HG03565 (cell line): ENCODE data around the gene XKR7.
"Not testable (repeated sequence)": the region's sequence is repeated elsewhere in the genome, so short reads cannot be mapped to it uniquely, and the experiment has no call there.

ENCODE experiments used
- ATAC-seq: cut with Tn5 transposase; IDR thresholded peaks from one replicate; pipeline ENCODE4 v1.9.1; 2021; ENCODE audit warnings: mild to moderate bottlenecking, moderate library complexity; ENCODE audit not compliant: unreplicated experiment

XKR7 gene

DNA sequence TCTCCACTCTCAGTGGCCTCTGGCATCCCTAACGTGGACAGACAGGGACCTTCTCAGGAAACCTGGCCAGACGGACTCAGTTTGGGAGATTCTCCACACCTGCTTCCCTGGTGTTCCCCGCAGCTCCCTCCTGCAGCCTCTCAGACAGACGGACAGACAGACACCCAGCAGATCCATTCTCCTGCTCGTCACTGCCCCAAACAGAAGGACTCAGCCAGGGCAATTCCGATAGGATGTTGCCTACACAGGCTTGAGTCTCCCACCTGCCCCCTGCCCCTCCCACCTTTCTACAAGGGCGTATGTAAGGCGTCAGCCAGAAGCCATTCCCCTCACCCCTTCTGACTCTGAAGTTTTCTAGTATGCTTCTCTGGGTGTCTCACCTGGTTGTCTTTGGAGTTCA is 42.7 kb downstream of the XKR7 start:
- no peak for ATAC-seq

- ATAC-seq: no peak
Observed at GRCh38 chr20:32012159-32012688, 44.3 kb downstream of the XKR7 start.

- no peak for ATAC-seq
Observed at GRCh38 chr20:32013326-32013725, 45.4 kb downstream of the XKR7 start.

- ATAC-seq: no peak
Observed at GRCh38 chr20:32017711-32018251, 49.8 kb downstream of the XKR7 start.

DNA sequence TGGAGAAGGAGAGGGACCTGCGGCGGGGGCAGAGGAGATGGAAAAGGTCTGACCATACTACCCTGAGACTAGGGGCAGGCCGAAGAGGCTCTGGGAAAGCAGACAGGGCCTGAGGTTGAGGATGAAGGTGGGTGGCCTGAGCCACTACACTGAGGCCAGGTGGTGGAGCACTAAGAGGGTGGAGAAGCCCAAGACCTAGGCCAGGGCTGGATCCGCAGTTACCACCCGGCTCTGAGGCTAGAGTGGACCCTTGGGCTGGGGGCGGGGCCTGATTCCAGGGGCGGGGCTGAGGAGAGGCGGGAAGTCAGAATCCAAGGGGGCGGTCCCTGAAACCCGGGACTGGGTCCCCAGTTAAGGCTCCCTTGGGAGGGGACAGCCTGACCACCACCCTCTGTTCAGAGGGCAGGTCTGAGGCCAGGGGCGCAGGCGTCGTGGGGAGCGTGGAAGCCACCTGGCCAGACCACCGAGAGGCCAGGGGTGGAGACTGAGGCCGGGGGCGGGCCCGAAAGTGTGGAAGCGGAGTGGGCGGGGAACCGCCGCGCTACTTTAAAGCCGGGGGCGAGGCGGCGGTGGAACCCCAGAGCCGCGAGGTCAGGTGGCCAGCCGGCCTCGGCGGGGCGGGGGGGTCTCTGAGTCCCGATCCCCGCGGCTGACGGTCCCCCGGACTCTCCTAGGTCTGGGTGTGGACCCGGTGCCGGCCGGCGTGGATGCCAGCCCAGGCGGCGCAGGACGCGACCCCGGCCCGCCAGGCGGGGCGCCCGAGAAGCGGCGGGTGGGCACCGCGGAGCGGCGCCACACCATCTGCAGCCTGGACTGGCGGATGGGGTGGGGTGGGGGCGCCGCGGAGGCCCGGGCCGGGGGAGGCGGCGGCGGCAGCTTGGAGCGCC is 50.6 kb downstream of the XKR7 start:
- no peak for ATAC-seq

GRCh38 chr20:32019156-32019510 is 51.2 kb downstream of the XKR7 start:
- ATAC-seq: no peak

DNA sequence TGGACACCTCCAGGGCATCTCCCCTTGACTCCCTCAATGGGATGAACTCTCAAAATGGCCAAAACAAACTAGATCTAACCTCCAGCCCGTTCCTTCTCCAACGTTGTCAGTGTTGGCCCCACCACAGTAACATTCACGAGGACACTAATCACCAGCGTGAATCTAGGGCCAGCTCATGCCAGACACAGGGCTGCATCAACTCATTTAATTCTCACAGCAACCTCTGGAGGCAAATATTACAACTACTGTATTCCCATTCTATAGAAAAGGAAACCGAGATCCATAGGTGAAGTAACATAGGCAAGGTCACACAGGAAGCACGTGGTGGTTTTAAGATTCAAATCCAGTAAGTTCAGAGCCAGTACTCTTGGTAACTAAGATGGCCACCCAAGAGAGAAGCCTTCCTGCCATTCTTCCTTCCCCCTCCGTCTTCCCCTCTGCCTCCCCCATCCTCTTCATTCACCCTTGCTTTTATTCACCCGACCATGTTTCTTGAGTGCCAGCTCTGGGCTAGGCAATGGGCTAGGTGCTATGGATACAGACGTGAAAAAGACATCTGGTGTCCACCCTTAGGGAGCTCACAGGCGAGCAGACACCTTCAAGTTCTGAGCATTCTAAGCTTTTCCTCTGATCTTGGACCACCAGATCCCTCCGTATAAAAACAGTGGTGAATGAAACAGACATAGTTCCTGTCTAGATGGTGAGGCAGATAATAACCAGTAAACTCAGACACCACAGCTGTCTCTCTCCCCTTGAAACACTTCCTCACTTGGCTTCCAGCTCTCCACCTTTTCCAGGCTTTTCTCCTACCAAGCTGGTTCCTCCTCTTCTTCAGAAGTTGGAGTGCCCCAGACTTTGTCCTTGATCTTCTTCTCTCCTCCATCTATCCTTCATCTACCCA is 51.9 kb downstream of the XKR7 start:
- no peak for ATAC-seq

DNA sequence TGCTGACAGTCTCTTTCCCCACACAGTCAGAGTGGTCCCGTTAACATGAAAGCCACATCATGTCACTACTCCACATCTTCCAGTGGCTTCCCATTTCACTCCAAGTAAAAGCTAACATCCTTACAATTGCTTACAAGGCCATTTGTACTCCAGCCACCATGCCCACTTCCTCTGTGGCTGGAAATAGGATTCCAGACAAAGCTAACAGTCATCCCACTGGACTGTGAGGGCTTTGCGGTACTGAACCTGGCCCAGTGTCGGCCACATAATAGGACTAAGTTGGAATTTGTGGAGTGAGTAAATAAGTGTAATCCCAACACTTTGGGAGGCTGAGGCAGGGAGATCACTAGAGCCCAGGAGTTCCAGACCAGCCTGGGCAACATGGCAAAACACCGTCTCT is 53.1 kb downstream of the XKR7 start:
- no peak for ATAC-seq

GRCh38 chr20:32024683-32025295 is 56.8 kb downstream of the XKR7 start:
- ATAC-seq: no peak

DNA sequence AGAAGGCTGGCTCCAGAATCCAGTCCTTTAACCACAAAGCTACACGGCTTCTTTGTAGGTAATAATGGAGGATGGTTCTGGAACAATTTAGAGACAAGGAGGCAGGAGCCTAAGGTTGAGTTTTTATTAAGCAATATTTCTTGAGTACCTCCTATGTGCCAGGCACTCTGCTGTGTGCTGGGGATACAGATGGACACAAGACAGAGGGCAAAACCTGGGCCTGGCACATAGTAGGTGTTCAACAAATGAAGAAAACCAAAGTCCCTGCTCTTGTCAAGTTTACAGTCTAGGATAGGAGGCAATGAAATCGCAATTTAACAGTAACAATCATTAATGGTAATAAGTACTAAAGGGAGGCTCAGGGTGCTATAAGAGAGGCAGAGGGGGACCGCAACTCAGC is 59.7 kb downstream of the XKR7 start:
- no peak for ATAC-seq

GRCh38 chr20:32028647-32029372 is 60.9 kb downstream of the XKR7 start:
- no peak for ATAC-seq

DNA sequence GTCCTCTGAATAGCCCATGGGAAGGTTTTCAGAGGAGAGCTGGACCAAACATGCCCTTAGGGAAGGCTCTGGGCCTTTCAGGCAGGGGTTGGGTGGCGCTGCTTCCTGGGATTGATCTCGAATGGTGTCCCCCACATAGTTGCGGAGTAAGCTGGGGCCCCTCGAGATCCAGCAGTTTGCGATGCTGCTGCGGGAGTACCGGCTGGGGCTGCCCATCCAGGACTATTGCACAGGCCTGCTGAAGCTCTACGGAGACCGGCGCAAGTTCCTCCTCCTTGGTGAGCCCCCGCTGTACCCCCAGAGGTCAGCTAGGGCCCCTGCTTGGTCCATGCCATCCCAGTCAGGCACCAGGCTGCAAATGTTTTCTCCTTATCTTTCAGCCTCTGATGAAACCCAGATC is 61.6 kb downstream of the XKR7 start:
- no peak for ATAC-seq

GRCh38 chr20:32031007-32031958 is 63.3 kb downstream of the XKR7 start:
- ATAC-seq: no peak

DNA sequence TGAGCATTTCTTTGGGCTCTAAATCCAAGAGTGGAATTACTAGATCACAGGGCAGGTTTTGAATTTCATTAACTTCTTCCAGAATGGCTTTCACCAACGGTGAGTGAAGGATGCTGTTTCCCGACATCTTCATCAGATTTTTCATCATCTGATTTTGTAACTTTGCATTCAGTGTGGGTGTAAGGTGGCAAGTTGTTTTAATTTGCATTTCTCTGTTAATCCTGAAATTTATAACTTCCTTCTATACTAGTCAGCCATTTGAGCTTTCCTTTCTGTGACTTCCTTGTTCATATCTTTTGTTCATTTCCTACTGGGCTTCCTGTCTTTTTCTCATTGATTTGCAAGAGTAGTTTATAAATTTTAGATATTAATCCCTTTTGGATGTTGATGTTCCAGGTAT is 65.4 kb downstream of the XKR7 start:
- ATAC-seq: no peak

GRCh38 chr20:32033721-32034120 is 65.8 kb downstream of the XKR7 start:
- not testable (repeated sequence) for ATAC-seq

DNA sequence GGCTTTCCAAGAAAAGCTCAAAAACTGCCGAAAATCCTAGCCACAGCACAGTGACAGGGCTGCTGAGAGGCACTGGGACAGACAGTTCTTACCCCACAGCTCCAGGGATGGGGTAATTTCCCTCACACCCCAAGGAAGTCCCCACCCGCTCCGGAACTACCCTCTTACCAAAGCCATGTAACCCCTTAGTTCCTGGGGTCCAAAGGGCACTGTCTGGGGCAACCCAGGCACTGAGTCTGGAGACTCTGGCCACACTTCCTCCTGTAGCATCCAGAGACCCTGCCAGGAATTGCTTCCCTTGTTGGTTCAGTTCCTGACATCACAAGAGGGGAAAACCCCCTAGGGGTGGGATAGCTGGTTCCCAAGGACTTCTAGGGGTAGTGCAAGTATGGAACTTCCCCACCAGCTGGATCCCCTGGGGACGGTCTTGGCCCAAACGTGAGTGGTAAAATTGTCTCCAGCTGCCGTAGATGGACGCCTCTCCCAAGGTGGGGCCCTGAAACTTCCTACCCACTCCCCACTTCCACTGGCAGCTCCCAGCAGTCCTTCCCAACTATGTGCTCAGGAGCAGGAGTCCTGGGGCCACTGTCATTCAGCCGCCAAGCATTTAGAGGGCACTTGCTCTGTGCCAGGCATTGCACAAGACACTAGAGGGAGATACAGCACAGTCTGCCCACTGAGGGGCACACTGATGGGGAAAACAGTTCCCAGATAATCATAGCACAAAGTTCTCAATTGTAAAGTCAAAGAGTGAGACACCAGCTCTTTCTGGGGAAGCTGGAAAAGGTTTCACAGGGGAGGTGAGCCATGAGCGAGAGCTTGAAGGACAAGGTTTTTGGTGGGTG is 66.9 kb downstream of the XKR7 start:
- no peak for ATAC-seq

GRCh38 chr20:32035426-32035779 is 67.5 kb downstream of the XKR7 start:
- ATAC-seq: no peak

GRCh38 chr20:32036252-32036651 is 68.3 kb downstream of the XKR7 start:
- no peak for ATAC-seq
